A673 (cell line): ENCODE data around the gene B3GALNT1. TPM values are rescaled to one million over a fixed set of nuclear protein-coding genes. Genes with fewer than 3 reads are reported as not detected.

Source experiments
- BruUV-seq: library from RNA; stranded (reverse); fragments of 400-500 nt; replicated peaks from 2 replicates; lab custom pipeline; 2021; lab: Mats Ljungman, UMichigan
- CTCF ChIA-PET: fragments of 300-600 bp; sonication (Branson Sonifier 250); formaldehyde crosslinking; loops from one replicate; lab custom pipeline; 2022; ENCODE audit warnings: antibody characterized with exemption; lab: Charles Lee
- POLR2A ChIA-PET: fragments of 300-600 bp; sonication (Branson Sonifier 250); formaldehyde crosslinking; loops from one replicate; lab custom pipeline; 2022; ENCODE audit warnings: antibody characterized with exemption; ENCODE audit not compliant: low non-redundant PET; lab: Charles Lee
- DNase-seq: peaks from one replicate; pipeline ENCODE4 v3.0.0-alpha.2; 2015; ENCODE audit warnings: low spot score
- H3K27ac ChIP-seq: fragments of 200-600 bp; sonication (generic); 2 replicates; pipeline ENCODE4 v1.5.1; 2016; ENCODE audit warnings: mixed run types, low read depth, mild to moderate bottlenecking, mixed read lengths, antibody characterized with exemption, low read length; ENCODE audit not compliant: poor library complexity, severe bottlenecking
- H3K27me3 ChIP-seq: fragments of 200-600 bp; sonication (generic); replicated peaks from 2 replicates; pipeline ENCODE4 v1.6.1; 2017; ENCODE audit warnings: mixed run types, low read depth, mild to moderate bottlenecking, mixed read lengths, antibody characterized with exemption, low read length; ENCODE audit not compliant: insufficient read depth, poor library complexity
- H3K36me3 ChIP-seq: fragments of 200-600 bp; sonication (generic); 2 replicates; pipeline ENCODE4 v1.6.1; 2016; ENCODE audit warnings: mixed run types, mild to moderate bottlenecking, mixed read lengths, antibody characterized with exemption, low read length; ENCODE audit not compliant: insufficient read depth, poor library complexity, severe bottlenecking
- H3K4me1 ChIP-seq: fragments of 200-600 bp; sonication (generic); 2 replicates; pipeline ENCODE4 v1.6.1; 2017; ENCODE audit warnings: mixed run types, mild to moderate bottlenecking, mixed read lengths, antibody characterized with exemption, low read length; ENCODE audit not compliant: insufficient read depth, poor library complexity, severe bottlenecking
- H3K4me3 ChIP-seq: fragments of 200-600 bp; sonication (generic); 2 replicates; pipeline ENCODE4 v1.5.1; 2016; ENCODE audit warnings: low read depth, mixed run types, mild to moderate bottlenecking, mixed read lengths, low read length; ENCODE audit not compliant: poor library complexity, severe bottlenecking
- H3K9me3 ChIP-seq: fragments of 200-600 bp; sonication (generic); 2 replicates; pipeline ENCODE4 v1.6.1; 2016; ENCODE audit warnings: mixed run types, low read depth, mild to moderate bottlenecking, mixed read lengths, antibody characterized with exemption, low read length; ENCODE audit not compliant: poor library complexity, severe bottlenecking
- EZH2 ChIP-seq: fragments of 200-600 bp; sonication (generic); IDR thresholded peaks from 2 replicates; pipeline ENCODE4 v1.6.1; 2017; ENCODE audit warnings: borderline replicate concordance, low read depth, mild to moderate bottlenecking, mixed read lengths, antibody characterized with exemption, low read length; ENCODE audit not compliant: poor library complexity, severe bottlenecking
- intact Hi-C: fragments of 100-400 bp; cut with micrococcal nuclease; formaldehyde crosslinking; loops from one replicate; pipeline ENCODE4 v1.10.0; 2022; ENCODE audit not compliant: unreplicated experiment
- total RNA-seq: library from RNA; stranded (reverse); gene quantifications from 2 replicates; pipeline ENCODE4 v1.2.3, GENCODE V29; 2021
- TF ChIP-seq, protein P1 (sequence below): fragments of 300-800, 200-600 bp; sonication (generic); conservative IDR thresholded peaks from 2 replicates; pipeline ENCODE4 v1.5.1; 2017; ENCODE audit warnings: low read depth, mild to moderate bottlenecking, antibody characterized with exemption, low read length, moderate library complexity, mixed read lengths

The B3GALNT1 gene
- total RNA-seq, 1 experiment from 2014 or later = 3.0 TPM

DNA sequence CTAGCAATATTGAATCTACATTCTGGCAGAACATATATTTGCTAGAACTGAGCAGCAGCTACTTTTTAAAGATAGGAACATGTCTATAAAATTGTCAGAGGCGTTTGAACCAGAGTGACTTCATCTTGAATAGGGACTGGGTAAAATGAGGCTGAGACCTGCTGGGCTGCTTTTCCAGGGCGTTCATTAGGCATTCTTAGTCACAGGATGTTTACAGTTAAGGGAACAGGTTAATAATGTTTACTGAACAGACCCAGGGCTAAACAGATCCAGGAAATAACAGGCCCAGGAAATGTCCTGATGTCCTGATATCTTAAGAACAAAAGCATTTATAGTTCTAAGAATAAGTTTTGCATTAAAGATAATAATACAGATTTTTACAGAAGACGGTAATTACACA lies 34.5 kb upstream of the B3GALNT1 start:
- TF ChIP-seq EZH2 = no peak
- TF ChIP-seq, protein P1, sequence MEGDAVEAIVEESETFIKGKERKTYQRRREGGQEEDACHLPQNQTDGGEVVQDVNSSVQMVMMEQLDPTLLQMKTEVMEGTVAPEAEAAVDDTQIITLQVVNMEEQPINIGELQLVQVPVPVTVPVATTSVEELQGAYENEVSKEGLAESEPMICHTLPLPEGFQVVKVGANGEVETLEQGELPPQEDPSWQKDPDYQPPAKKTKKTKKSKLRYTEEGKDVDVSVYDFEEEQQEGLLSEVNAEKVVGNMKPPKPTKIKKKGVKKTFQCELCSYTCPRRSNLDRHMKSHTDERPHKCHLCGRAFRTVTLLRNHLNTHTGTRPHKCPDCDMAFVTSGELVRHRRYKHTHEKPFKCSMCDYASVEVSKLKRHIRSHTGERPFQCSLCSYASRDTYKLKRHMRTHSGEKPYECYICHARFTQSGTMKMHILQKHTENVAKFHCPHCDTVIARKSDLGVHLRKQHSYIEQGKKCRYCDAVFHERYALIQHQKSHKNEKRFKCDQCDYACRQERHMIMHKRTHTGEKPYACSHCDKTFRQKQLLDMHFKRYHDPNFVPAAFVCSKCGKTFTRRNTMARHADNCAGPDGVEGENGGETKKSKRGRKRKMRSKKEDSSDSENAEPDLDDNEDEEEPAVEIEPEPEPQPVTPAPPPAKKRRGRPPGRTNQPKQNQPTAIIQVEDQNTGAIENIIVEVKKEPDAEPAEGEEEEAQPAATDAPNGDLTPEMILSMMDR = no peak
- Histone ChIP-seq H3K27ac (no peak overlapping the region), H3K36me3 (no peaks in the 10 kb centered on the region), H3K4me1 (no peaks in the 10 kb centered on the region), H3K4me3 (no peak overlapping the region), H3K27me3 (no peaks in the 10 kb centered on the region), H3K9me3 (peaks cover 5% of the 10 kb centered on the region)
- no TSS peak for BruUV-seq
- POLR2A ChIA-PET = no interaction called here
- intact Hi-C loops = no loop called here
- CTCF ChIA-PET = no interaction called here
- no peak for DNase-seq

DNA sequence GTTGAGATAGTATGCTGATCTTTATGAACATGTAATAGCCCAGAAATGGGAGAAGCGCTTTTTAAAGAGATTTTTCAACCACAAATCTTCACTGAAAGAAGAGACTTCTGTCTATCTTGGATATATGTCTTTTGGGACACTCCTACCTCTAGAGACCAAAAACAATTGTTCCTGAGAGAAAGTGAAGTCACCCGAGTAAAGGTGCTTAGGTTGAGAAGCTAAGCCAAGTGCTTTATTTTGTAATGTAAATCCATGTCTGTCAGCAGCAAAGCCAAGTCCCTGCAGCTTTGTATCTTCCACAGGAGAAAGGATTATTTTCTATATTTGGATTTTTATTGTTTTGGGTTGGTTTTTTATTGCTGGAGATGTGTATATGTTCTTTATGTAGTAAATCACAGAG lies 32.1 kb upstream of the B3GALNT1 start:
- Histone ChIP-seq H3K27me3 (no peaks in the 10 kb centered on the region), H3K4me3 (no peak overlapping the region), H3K36me3 (no peaks in the 10 kb centered on the region), H3K27ac (no peak overlapping the region), H3K9me3 (peaks cover 5% of the 10 kb centered on the region), H3K4me1 (no peaks in the 10 kb centered on the region)
- DNase-seq = no peak
- ChIA-PET CTCF (no interaction called here), POLR2A (no interaction called here)
- TF ChIP-seq EZH2 = no peak
- TF ChIP-seq, protein P1 = no peak
- intact Hi-C loops = no loop called here
- no TSS peak for BruUV-seq

DNA sequence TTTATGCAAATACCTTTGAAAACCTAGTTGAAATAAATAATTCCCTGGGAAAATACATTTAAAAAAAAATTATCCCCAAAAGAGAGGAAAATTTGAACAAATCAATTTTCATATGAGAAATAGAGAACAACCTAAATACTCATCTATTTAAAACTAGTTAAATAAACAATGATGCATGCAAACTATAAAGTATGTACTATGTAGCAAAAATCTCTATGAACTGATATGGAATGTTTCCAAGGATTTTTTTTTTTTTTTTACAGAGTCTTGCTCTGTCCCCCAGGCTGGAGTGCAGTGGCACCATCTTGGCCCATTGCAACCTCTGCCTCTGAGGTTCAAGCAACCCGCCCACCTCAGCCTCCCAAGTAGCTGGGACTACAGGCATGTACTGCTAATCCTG lies 27.2 kb upstream of the B3GALNT1 start:
- no peak overlapping the region for H3K4me3 ChIP-seq
- DNase-seq = no peak
- BruUV-seq = no TSS peak
- no peaks in the 10 kb centered on the region for H3K27me3 ChIP-seq
- H3K4me1 ChIP-seq = no peaks in the 10 kb centered on the region
- POLR2A ChIA-PET = no interaction called here
- H3K36me3 ChIP-seq = no peaks in the 10 kb centered on the region
- no peaks in the 10 kb centered on the region for H3K9me3 ChIP-seq
- CTCF ChIA-PET = no interaction called here
- TF ChIP-seq, protein P1 = no peak
- TF ChIP-seq EZH2 = no peak
- no peak overlapping the region for H3K27ac ChIP-seq
- intact Hi-C loops = no loop called here
